H4 (cell line): Measurements from ENCODE around the gene PPRC1. TPM values are rescaled to one million over a fixed set of nuclear protein-coding genes. Genes with fewer than 3 reads are reported as not detected.

Source experiments
- DNase-seq: peaks from one replicate; pipeline ENCODE4 v3.0.0-alpha.2; 2015; ENCODE audit warnings: low spot score
- total RNA-seq: library from RNA; depleted of rRNA; stranded (reverse); fragments of >200 nt; shearing (Covaris generic); gene quantifications from 2 replicates; pipeline ENCODE4 v1.2.3, GENCODE V29; 2014

Gene PPRC1
- total RNA-seq, 1 experiment from 2014 or later: 14.7 TPM

- DNase-seq: peak; percentile 45
These were observed 13.3 kb upstream of the PPRC1 start for GRCh38 chr10:102119417-102120141.

GRCh38 chr10:102120142-102120990, 12.5 kb upstream of the PPRC1 start, which contains the start of gene LDB1:
TSS of gene LDB1 (minus strand) at chr10:102120368. CDS start at chr10:102120110, 258 bp downstream.
- DNase-seq: peak; percentile 59

GRCh38 chr10:102120991-102121738, 11.7 kb upstream of the PPRC1 start:
- DNase-seq: peak; percentile 65

- DNase-seq: no peak
These were observed 11.0 kb upstream of the PPRC1 start for GRCh38 chr10:102121739-102122372.

GRCh38 chr10:102122450-102122849, 10.4 kb upstream of the PPRC1 start:
- DNase-seq: no peak

GRCh38 chr10:102123223-102123622, 9.6 kb upstream of the PPRC1 start:
- no peak for DNase-seq

- no peak for DNase-seq
These were observed 1.3 kb upstream of the PPRC1 start for GRCh38 chr10:102131286-102132170.

- no peak for DNase-seq
These were observed 662 bp upstream of the PPRC1 start for GRCh38 chr10:102132193-102132562.

GRCh38 chr10:102133373-102134195, 744 bp downstream of the PPRC1 start:
- peak; percentile 77 for DNase-seq

GRCh38 chr10:102134416-102134815, 1.6 kb downstream of the PPRC1 start:
- no peak for DNase-seq

GRCh38 chr10:102135956-102136526, 3.2 kb downstream of the PPRC1 start:
- no peak for DNase-seq

GRCh38 chr10:102139281-102140110, 6.7 kb downstream of the PPRC1 start:
- no peak for DNase-seq

- no peak for DNase-seq
These were observed 7.4 kb downstream of the PPRC1 start for GRCh38 chr10:102140218-102140617.

GRCh38 chr10:102140913-102141540, 8.2 kb downstream of the PPRC1 start:
- DNase-seq: no peak

GRCh38 chr10:102141583-102142107, 8.8 kb downstream of the PPRC1 start:
- no peak for DNase-seq

- DNase-seq: no peak
These were observed 14.2 kb downstream of the PPRC1 start for GRCh38 chr10:102146971-102147428.

GRCh38 chr10:102147561-102147960, 14.7 kb downstream of the PPRC1 start:
- no peak for DNase-seq

GRCh38 chr10:102148275-102148674, 15.4 kb downstream of the PPRC1 start:
- no peak for DNase-seq
